MM.1S (cell line): Measurements from ENCODE around the gene ULK4.

Experiments
- DNase-seq: peaks from one replicate; pipeline ENCODE4 v3.0.0-alpha.2; 2015
- H2AFZ ChIP-seq: fragments of 300-600 bp; sonication (generic); 2 replicates; pipeline ENCODE4 v1.6.0; 2016; ENCODE audit warnings: antibody characterized with exemption, low read length
- H3F3A ChIP-seq: fragments of 300-600 bp; sonication (generic); 2 replicates; pipeline ENCODE4 v1.6.1; 2016; ENCODE audit warnings: mild to moderate bottlenecking, antibody characterized with exemption, low read length, moderate library complexity, mixed read lengths; ENCODE audit not compliant: insufficient read depth
- H3K27ac ChIP-seq: fragments of 300-600 bp; sonication (generic); 2 replicates; pipeline ENCODE4 v1.5.1; 2016; ENCODE audit warnings: mild to moderate bottlenecking, low read length
- H3K27me3 ChIP-seq: fragments of 300-600 bp; sonication (generic); replicated peaks from 2 replicates; pipeline ENCODE4 v1.6.0; 2016; ENCODE audit warnings: low read length; ENCODE audit not compliant: insufficient read depth
- H3K36me3 ChIP-seq: fragments of 300-600 bp; sonication (generic); replicated peaks from 2 replicates; pipeline ENCODE4 v1.6.1; 2016; ENCODE audit warnings: mild to moderate bottlenecking, low read length, mixed read lengths; ENCODE audit not compliant: insufficient read depth
- H3K4me1 ChIP-seq: fragments of 300-600 bp; sonication (generic); 2 replicates; pipeline ENCODE4 v1.6.1; 2016; ENCODE audit warnings: low read length, mixed read lengths
- H3K4me2 ChIP-seq: fragments of 300-600 bp; sonication (generic); 2 replicates; pipeline ENCODE4 v1.6.0; 2016; ENCODE audit warnings: low read depth, low read length
- H3K4me3 ChIP-seq: fragments of 300-600 bp; sonication (generic); 2 replicates; pipeline ENCODE4 v1.5.1; 2016; ENCODE audit warnings: low read length, mixed read lengths
- H3K79me2 ChIP-seq: fragments of 300-600 bp; sonication (generic); 2 replicates; pipeline ENCODE4 v1.6.1; 2016; ENCODE audit warnings: mixed run types, low read length, mixed read lengths
- H3K9ac ChIP-seq: fragments of 300-600 bp; sonication (generic); 2 replicates; pipeline ENCODE4 v1.6.1; 2016; ENCODE audit warnings: low read length, mixed read lengths
- H3K9me2 ChIP-seq: fragments of 300-600 bp; sonication (generic); replicated peaks from 2 replicates; pipeline ENCODE4 v1.6.1; 2016; ENCODE audit warnings: mild to moderate bottlenecking, low read length, mixed read lengths; ENCODE audit not compliant: insufficient read depth
- H3K9me3 ChIP-seq: fragments of 300-600 bp; sonication (generic); replicated peaks from 2 replicates; pipeline ENCODE4 v1.6.1; 2016; ENCODE audit warnings: mild to moderate bottlenecking, low read length, mixed read lengths; ENCODE audit not compliant: insufficient read depth
- H4K20me1 ChIP-seq: fragments of 300-600 bp; sonication (generic); 2 replicates; pipeline ENCODE4 v1.6.1; 2016; ENCODE audit warnings: mild to moderate bottlenecking, low read length, moderate library complexity, mixed read lengths; ENCODE audit not compliant: insufficient read depth
- EZH2 ChIP-seq: fragments of 300-600 bp; sonication (generic); optimal IDR thresholded peaks from 2 replicates; pipeline ENCODE3; 2017; ENCODE audit warnings: low read depth, mild to moderate bottlenecking, antibody characterized with exemption, low read length, mixed read lengths
- EZH2phosphoT487 ChIP-seq: fragments of 300-600 bp; sonication (generic); IDR thresholded peaks from 2 replicates; pipeline ENCODE4 v1.6.1; 2018; ENCODE audit warnings: antibody characterized with exemption, low read length
- TF ChIP-seq, protein P1 (sequence below): fragments of 300-600 bp; sonication (generic); IDR thresholded peaks from 2 replicates; pipeline ENCODE4 v1.5.1; 2016; ENCODE audit warnings: antibody characterized with exemption, low read length, mixed read lengths

Gene ULK4

DNA sequence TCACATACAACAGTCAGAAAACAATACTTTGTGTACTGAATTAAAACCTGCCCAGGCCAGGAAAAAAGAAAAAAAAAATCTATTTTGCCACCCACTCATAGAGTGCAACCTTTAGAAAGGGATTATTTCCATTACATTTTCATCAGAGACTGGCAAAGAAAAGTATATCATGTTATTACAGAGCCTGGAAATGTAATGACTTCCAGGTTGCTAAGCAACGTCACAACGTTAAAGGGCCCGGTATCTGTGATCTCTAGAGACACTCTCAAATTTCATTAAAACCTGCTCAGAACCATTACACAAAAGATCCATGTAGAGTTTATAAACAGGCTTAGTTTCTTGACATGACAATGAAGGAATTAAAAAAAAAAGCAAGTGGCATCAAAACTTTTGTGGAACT lies 592.1 kb downstream of the ULK4 start:
- Histone ChIP-seq H3K4me3 (no peak overlapping the region), H3K79me2 (no peaks in the 10 kb centered on the region), H3K27ac (no peak overlapping the region), H3K9me2 (no peaks in the 10 kb centered on the region), H2AFZ (no peak overlapping the region), H4K20me1 (no peaks in the 10 kb centered on the region), H3K4me1 (no peaks in the 10 kb centered on the region), H3F3A (no peaks in the 10 kb centered on the region), H3K27me3 (no peaks in the 10 kb centered on the region), H3K4me2 (no peak overlapping the region), H3K36me3 (no peaks in the 10 kb centered on the region), H3K9me3 (no peaks in the 10 kb centered on the region), H3K9ac (no peak overlapping the region)
- TF ChIP-seq, protein P1, sequence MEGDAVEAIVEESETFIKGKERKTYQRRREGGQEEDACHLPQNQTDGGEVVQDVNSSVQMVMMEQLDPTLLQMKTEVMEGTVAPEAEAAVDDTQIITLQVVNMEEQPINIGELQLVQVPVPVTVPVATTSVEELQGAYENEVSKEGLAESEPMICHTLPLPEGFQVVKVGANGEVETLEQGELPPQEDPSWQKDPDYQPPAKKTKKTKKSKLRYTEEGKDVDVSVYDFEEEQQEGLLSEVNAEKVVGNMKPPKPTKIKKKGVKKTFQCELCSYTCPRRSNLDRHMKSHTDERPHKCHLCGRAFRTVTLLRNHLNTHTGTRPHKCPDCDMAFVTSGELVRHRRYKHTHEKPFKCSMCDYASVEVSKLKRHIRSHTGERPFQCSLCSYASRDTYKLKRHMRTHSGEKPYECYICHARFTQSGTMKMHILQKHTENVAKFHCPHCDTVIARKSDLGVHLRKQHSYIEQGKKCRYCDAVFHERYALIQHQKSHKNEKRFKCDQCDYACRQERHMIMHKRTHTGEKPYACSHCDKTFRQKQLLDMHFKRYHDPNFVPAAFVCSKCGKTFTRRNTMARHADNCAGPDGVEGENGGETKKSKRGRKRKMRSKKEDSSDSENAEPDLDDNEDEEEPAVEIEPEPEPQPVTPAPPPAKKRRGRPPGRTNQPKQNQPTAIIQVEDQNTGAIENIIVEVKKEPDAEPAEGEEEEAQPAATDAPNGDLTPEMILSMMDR, result no peak
- TF ChIP-seq EZH2 (no peak), EZH2phosphoT487 (no peak)
- DNase-seq, result no peak

DNA sequence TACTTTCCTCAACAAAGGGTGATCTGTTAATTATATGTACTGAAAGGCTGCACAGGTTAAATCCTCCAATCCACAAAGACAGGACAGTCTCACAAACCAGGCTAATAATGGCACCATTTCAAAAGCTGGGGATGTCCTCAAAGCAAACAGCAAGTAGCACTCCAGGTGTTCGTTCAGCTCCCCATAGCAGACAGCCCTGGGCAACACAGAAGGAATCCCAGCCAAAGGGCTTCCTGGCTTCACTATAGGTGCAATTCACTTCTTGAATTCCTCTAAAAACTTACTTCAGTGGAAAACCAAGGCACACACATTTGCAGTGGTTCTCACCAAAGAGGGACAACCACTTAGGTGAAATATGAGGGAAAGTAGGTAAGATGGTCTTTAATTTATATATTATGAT lies 595.9 kb downstream of the ULK4 start:
- Histone ChIP-seq H3K27me3 (no peaks in the 10 kb centered on the region), H3K4me2 (no peak overlapping the region), H3K27ac (no peak overlapping the region), H3K36me3 (no peaks in the 10 kb centered on the region), H3K9me3 (no peaks in the 10 kb centered on the region), H3F3A (no peaks in the 10 kb centered on the region), H3K4me3 (no peak overlapping the region), H3K79me2 (no peaks in the 10 kb centered on the region), H4K20me1 (no peaks in the 10 kb centered on the region), H3K9me2 (no peaks in the 10 kb centered on the region), H2AFZ (no peak overlapping the region), H3K4me1 (no peaks in the 10 kb centered on the region), H3K9ac (no peak overlapping the region)
- no peak for DNase-seq
- TF ChIP-seq EZH2 (no peak), EZH2phosphoT487 (no peak)
- TF ChIP-seq, protein P1, result no peak

DNA sequence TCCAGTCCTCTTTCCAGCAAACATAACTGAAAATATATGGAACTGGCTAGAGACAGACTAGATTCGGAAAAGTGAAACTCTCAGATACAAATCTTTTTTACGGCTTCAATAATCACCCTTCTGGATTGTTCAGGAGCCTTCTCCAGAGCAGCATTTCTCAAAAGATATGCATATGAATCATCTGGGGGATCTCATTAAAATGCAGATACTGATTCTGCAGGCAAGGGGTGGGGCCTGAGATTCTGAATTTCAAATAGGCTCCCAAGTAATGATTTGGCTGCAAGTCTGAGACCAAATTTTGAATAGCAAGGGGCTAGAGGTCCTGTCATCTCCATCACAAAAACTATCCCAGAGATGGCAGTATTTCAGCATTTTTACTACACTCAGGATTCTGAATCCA lies 597.2 kb downstream of the ULK4 start:
- H3K4me2 ChIP-seq, result no peak overlapping the region
- no peaks in the 10 kb centered on the region for H3K79me2 ChIP-seq
- no peak for TF ChIP-seq EZH2phosphoT487
- no peak for TF ChIP-seq EZH2
- TF ChIP-seq, protein P1, result no peak
- H3K4me3 ChIP-seq, result no peak overlapping the region
- no peaks in the 10 kb centered on the region for H3K9me3 ChIP-seq
- DNase-seq, result no peak
- H3K27me3 ChIP-seq, result no peaks in the 10 kb centered on the region
- no peak overlapping the region for H3K27ac ChIP-seq
- no peaks in the 10 kb centered on the region for H4K20me1 ChIP-seq
- H3K9ac ChIP-seq, result no peak overlapping the region
- H2AFZ ChIP-seq, result no peak overlapping the region
- H3K4me1 ChIP-seq, result no peaks in the 10 kb centered on the region
- H3F3A ChIP-seq, result no peaks in the 10 kb centered on the region
- H3K9me2 ChIP-seq, result no peaks in the 10 kb centered on the region
- H3K36me3 ChIP-seq, result no peaks in the 10 kb centered on the region
